Body of pancreas (tissue), 4 donors: ENCODE data around the gene SMIM41. TPM values are rescaled to one million over a fixed set of nuclear protein-coding genes. Genes with fewer than 3 reads are reported as not detected.

Source experiments
- ATAC-seq: fragments of 150-250 bp; one replicate; pipeline ENCODE4 v1.9.1; 2016
- DNase-seq, 4 donors: peaks; one replicate each; pipeline ENCODE4 v3.0.0-alpha.2; 2019
- H3K27ac ChIP-seq, 4 donors: fragments of 200-600 bp; sonication (generic); 1 replicate in 3 of 4; 2 replicates in 1 of 4; pipeline versions ENCODE4 v1.5.1 to v1.6.1; 2016 to 2019; ENCODE audit warnings: mild to moderate bottlenecking in 1 of 4, mixed read lengths in 1 of 4, moderate library complexity in 1 of 4
- H3K27me3 ChIP-seq, 2 donors: fragments of 200-600 bp; sonication (generic); one replicate each; pipeline ENCODE4 v1.6.0; 2016; ENCODE audit warnings: mild to moderate bottlenecking in 1 of 2
- H3K36me3 ChIP-seq, 2 donors: fragments of 200-600 bp; sonication (generic); replicated peaks in 1 of 2; 2 replicates each; pipeline ENCODE4 v1.5.1; 2016; ENCODE audit warnings: low read depth in 2 of 2; ENCODE audit not compliant: insufficient read depth in 1 of 2
- H3K4me1 ChIP-seq: fragments of 200-600 bp; sonication (generic); one replicate; pipeline ENCODE4 v1.6.0; 2016
- H3K4me3 ChIP-seq, 2 donors: fragments of 200-600 bp; sonication (generic); 1 replicate in 1 of 2; 2 replicates in 1 of 2; pipeline ENCODE4 v1.5.1; 2016 to 2019
- H3K9me3 ChIP-seq, 3 donors: fragments of 200-600 bp; sonication (generic); 1 replicate in 2 of 3; 2 replicates in 1 of 3; pipeline ENCODE4 v1.5.1; 2016
- POLR2A ChIP-seq, 3 donors: fragments of 450-650 bp; IDR thresholded peaks; one replicate each; pipeline ENCODE4 v1.6.1; 2016; ENCODE audit warnings: antibody characterized with exemption in 3 of 3, mild to moderate bottlenecking in 2 of 3
- WGBS, 2 donors: methylation state at CpG; one replicate each; pipeline ENCODE4 v1.1.5; 2017; 5-methylcytosine and 5-hydroxymethylcytosine counted together
- intact Hi-C: fragments of 100-400 bp; cut with DNase I; formaldehyde crosslinking; loops from one replicate; pipeline ENCODE4 v1.15.1; 2023
- total RNA-seq, 2 donors: library from RNA; depleted of rRNA; stranded (reverse); fragments of >200 nt; gene quantifications; one replicate each; pipeline ENCODE4 v1.1.0, GENCODE V29; 2016
- TF ChIP-seq, protein P1 (sequence below), 7 experiments: fragments of 450-650 bp in 4 of 7; fragments of 200-600 bp in 3 of 7; sonication (generic) in 3 of 7; IDR thresholded peaks; one replicate each; pipeline ENCODE4 v1.5.1; 2016 to 2019; ENCODE audit warnings: antibody characterized with exemption in 7 of 7

The SMIM41 gene
- total RNA-seq, 2 donors from 2014 or later, result 0.26 to 0.66 TPM

DNA sequence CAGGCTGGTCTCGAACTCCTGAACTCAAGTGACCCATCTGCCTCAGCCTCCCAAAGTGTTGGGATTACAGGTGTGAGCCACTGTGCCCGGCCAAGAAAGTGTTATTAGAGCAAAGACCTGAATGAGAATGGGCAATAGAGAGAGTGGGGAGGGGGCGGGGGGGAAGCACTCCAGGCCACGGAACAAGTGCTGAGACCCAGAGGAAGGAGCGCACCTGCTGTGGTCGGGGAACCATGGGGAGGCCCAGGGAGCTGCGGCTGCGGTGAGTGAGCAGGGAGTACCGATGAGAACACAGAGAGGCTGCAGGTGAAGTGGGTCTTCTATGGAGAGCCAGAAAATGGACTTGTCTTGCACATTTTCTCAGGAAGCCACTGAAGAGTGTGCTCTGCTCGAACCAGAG lies 10.8 kb downstream of the SMIM41 start:
- TF ChIP-seq, protein P1, sequence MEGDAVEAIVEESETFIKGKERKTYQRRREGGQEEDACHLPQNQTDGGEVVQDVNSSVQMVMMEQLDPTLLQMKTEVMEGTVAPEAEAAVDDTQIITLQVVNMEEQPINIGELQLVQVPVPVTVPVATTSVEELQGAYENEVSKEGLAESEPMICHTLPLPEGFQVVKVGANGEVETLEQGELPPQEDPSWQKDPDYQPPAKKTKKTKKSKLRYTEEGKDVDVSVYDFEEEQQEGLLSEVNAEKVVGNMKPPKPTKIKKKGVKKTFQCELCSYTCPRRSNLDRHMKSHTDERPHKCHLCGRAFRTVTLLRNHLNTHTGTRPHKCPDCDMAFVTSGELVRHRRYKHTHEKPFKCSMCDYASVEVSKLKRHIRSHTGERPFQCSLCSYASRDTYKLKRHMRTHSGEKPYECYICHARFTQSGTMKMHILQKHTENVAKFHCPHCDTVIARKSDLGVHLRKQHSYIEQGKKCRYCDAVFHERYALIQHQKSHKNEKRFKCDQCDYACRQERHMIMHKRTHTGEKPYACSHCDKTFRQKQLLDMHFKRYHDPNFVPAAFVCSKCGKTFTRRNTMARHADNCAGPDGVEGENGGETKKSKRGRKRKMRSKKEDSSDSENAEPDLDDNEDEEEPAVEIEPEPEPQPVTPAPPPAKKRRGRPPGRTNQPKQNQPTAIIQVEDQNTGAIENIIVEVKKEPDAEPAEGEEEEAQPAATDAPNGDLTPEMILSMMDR (IDR thresholded peaks at IDR 0.05), result no peak
- TF ChIP-seq POLR2A (IDR thresholded peaks at IDR 0.05), result no peak
- H3K9me3 ChIP-seq, result no peaks in the 10 kb centered on the region
- intact Hi-C loops, result no loop called here
- DNase-seq (no peak), ATAC-seq (no peak)
- WGBS, 2 donors, result 76 to 79% methylated on average over 10 of the region's 10 CpGs
- no peak overlapping the region for H3K4me3 ChIP-seq
- no peaks in the 10 kb centered on the region for H3K36me3 ChIP-seq
- no peaks in the 10 kb centered on the region for H3K27me3 ChIP-seq
- H3K4me1 ChIP-seq, result peaks cover 23% of the 10 kb centered on the region
- H3K27ac ChIP-seq, result no peak overlapping the region

DNA sequence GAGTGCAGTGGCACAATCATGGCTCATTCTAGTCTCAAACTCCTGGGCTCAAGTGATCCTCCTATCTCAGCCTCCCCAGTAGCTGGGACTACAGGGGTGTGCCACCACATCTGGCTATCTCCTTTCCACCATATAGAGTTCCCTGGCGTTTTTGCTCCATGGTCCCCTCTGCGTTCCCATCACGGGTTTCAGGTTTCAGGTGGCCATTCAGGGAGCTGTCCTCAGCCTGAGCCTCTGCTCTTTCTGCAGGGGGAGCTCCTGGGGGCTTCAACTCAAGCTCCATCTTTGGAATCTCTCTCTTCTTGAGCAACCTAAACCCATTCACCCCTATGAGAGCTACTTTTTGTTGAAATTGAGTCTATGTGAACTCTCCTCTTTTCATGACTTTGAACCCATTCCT lies 11.6 kb downstream of the SMIM41 start:
- Histone ChIP-seq H3K9me3 (no peaks in the 10 kb centered on the region), H3K36me3 (no peaks in the 10 kb centered on the region), H3K4me1 (peaks cover 23% of the 10 kb centered on the region), H3K27me3 (no peaks in the 10 kb centered on the region), H3K4me3 (no peak overlapping the region), H3K27ac (no peak overlapping the region)
- TF ChIP-seq, protein P1 (IDR thresholded peaks at IDR 0.05), result no peak
- TF ChIP-seq POLR2A (IDR thresholded peaks at IDR 0.05), result no peak
- intact Hi-C loops, result no loop called here
- DNase-seq (no peak), ATAC-seq (no peak)
- 19 to 53% methylated on average over 3 of the region's 3 CpGs for WGBS, 2 donors

DNA sequence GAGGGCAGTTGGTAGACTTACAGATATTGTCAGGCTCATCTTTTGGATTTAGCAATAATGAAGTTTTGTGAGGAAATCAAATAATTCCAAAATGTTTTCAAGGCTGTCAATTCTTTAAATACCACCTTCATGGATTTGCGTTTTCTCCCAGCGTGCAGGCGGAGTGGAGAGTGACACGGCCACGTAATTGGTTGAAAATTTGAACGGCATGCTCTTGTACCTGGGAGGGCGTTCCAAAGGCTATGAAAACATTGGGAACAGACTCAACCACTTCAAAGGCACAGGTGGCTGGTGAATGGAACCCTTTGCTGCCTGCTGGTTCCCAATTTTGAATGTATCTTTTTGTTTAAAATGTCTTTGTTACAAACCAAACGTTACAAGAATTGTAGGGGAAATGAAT lies 12.4 kb downstream of the SMIM41 start:
- intact Hi-C loops, result no loop called here
- DNase-seq (no peak), ATAC-seq (no peak)
- no peak overlapping the region for H3K27ac ChIP-seq
- H3K36me3 ChIP-seq, result no peaks in the 10 kb centered on the region
- H3K4me1 ChIP-seq, result peaks cover 23% of the 10 kb centered on the region
- TF ChIP-seq, protein P1 (IDR thresholded peaks at IDR 0.05), result no peak
- no peak for TF ChIP-seq POLR2A (IDR thresholded peaks at IDR 0.05)
- WGBS, 2 donors, result 60 to 66% methylated on average over 8 of the region's 8 CpGs
- no peaks in the 10 kb centered on the region for H3K27me3 ChIP-seq
- H3K9me3 ChIP-seq, result no peaks in the 10 kb centered on the region
- H3K4me3 ChIP-seq, result no peak overlapping the region

DNA sequence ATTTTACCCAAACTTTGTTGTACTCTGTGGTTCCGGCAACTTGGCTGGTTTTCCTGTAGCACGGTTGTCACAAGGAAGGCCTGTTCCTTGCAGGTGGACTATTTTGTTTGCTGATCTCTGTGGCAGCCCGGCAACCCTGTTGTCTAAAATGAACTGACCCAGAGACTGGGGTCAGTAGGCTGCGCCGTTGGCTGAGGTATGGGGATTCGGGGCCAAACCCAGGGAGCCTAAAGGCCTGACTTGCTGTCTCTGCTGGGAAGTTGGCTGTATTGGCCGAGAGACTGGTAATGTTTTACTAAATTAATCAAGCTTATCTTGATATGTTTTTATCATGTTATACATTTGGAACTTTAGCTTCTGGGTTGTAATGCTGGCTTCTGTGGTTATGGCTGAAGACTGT lies 13.8 kb downstream of the SMIM41 start:
- Histone ChIP-seq H3K4me1 (peaks cover 23% of the 10 kb centered on the region), H3K27ac (peak overlapping the region in 3 of 4 donors; percentile 32 to 73 (median 67)), H3K27me3 (no peaks in the 10 kb centered on the region), H3K36me3 (no peaks in the 10 kb centered on the region), H3K9me3 (no peaks in the 10 kb centered on the region), H3K4me3 (no peak overlapping the region)
- peak; percentile 92 for ATAC-seq
- TF ChIP-seq, protein P1 (IDR thresholded peaks at IDR 0.05), result no peak
- no peak for TF ChIP-seq POLR2A (IDR thresholded peaks at IDR 0.05)
- intact Hi-C loops, result no loop called here
- WGBS, 2 donors, result 10 to 17% methylated on average over 5 to 7 of the region's 7 CpGs
- peak; percentile 61 to 80 (median 72) for DNase-seq

DNA sequence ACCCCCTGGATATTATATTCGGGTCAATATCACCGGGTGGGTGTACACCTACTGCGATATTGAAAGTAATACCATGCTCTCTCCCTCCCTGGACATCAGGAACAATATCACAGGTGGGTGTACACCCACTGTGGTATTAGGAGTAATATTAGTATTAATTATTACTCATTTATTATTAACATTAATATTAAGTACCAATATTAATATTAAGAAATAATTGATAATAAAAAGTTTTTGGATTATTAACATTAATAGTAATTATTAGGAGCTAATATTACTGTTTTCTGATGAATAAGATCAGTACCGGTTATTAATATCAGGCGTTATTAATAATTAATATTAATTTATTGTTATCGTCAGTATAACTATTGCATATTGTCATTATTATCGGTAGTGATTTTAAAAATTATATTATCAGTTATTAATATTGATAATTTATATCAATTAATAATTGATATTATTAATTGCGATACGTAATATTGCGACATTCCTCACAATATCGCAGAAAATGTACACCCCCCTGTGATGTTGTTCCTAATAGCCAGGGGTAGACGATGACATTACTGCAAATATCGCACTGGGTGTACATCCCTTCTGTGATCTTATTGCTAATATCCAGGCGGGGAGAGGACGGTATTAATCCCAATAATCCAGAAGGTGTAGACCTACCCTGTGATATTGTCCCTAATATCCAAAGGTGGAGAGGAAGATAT lies 17.0 kb downstream of the SMIM41 start:
- TF ChIP-seq, protein P1 (IDR thresholded peaks at IDR 0.05), result no peak
- TF ChIP-seq POLR2A (IDR thresholded peaks at IDR 0.05), result no peak

More for the DNA sequence above, 17.0 kb downstream of the SMIM41 start:
- Histone ChIP-seq H3K27ac (no peak overlapping the region), H3K9me3 (no peaks in the 10 kb centered on the region), H3K4me1 (peaks cover 19% of the 10 kb centered on the region), H3K4me3 (no peak overlapping the region), H3K27me3 (no peaks in the 10 kb centered on the region), H3K36me3 (no peaks in the 10 kb centered on the region)
- intact Hi-C loops, result no loop called here
- DNase-seq, result no peak
- ATAC-seq, result no peak
- WGBS, 2 donors, result 73 to 78% methylated on average over 15 of the region's 15 CpGs
